ENCODE data around the gene USP22.

USP22 gene

GRCh38 chr17:20999044-20999573, 43.7 kb downstream of the USP22 start:
- Histone ChIP-seq H3K9me2 (replicated peaks; ENCODE audit: insufficient read depth, low read length) (no peaks in the 10 kb centered on the region), H3K4me3 (ENCODE audit: low read length) (no peak overlapping the region), H3K4me1 (ENCODE audit: low read length) (no peaks in the 10 kb centered on the region), H3K79me2 (ENCODE audit: low read length) (peaks cover 11% of the 10 kb centered on the region; the same call in 1 of the 2 replicates), H3K36me3 (replicated peaks; ENCODE audit: insufficient read depth, low read length) (peaks cover 11% of the 10 kb centered on the region), H3K27me3 (replicated peaks; ENCODE audit: insufficient read depth, low read length) (no peaks in the 10 kb centered on the region), H3K4me2 (ENCODE audit: low read depth, low read length) (no peak overlapping the region), H3K9ac (ENCODE audit: low read length) (no peak overlapping the region), H2AFZ (ENCODE audit: low read length) (no peak overlapping the region), H3F3A (ENCODE audit: insufficient read depth, low read length) (peaks cover 12% of the 10 kb centered on the region; the same call in 1 of the 2 replicates), H3K9me3 (replicated peaks; ENCODE audit: insufficient read depth, low read length) (no peaks in the 10 kb centered on the region), H4K20me1 (ENCODE audit: insufficient read depth, low read length) (no peaks in the 10 kb centered on the region), H3K27ac (ENCODE audit: low read length) (no peak overlapping the region)
- no peak for DNase-seq
- TF ChIP-seq CTCF (IDR thresholded peaks at IDR 0.05; ENCODE audit: low read length) (no peak), EZH2 (optimal IDR thresholded peaks at IDR 0.05; ENCODE audit: low read depth, low read length) (no peak), EZH2phosphoT487 (IDR thresholded peaks at IDR 0.05; ENCODE audit: low read length) (no peak)

- TF ChIP-seq CTCF (IDR thresholded peaks at IDR 0.05; ENCODE audit: low read length), result no peak
- no peak for TF ChIP-seq EZH2phosphoT487 (IDR thresholded peaks at IDR 0.05; ENCODE audit: low read length)
- H3K9me2 ChIP-seq (replicated peaks; ENCODE audit: insufficient read depth, low read length), result no peaks in the 10 kb centered on the region
- peaks cover 12% of the 10 kb centered on the region; the same call in 1 of the 2 replicates for H3F3A ChIP-seq (ENCODE audit: insufficient read depth, low read length)
- H4K20me1 ChIP-seq (ENCODE audit: insufficient read depth, low read length), result no peaks in the 10 kb centered on the region
- H3K9me3 ChIP-seq (replicated peaks; ENCODE audit: insufficient read depth, low read length), result no peaks in the 10 kb centered on the region
- H2AFZ ChIP-seq (ENCODE audit: low read length), result no peak overlapping the region
- peaks cover 11% of the 10 kb centered on the region; the same call in 1 of the 2 replicates for H3K79me2 ChIP-seq (ENCODE audit: low read length)
- H3K9ac ChIP-seq (ENCODE audit: low read length), result no peak overlapping the region
- no peak for DNase-seq
- H3K4me3 ChIP-seq (ENCODE audit: low read length), result no peak overlapping the region
- no peaks in the 10 kb centered on the region for H3K27me3 ChIP-seq (replicated peaks; ENCODE audit: insufficient read depth, low read length)
- H3K27ac ChIP-seq (ENCODE audit: low read length), result no peak overlapping the region
- H3K4me2 ChIP-seq (ENCODE audit: low read depth, low read length), result no peak overlapping the region
- H3K4me1 ChIP-seq (ENCODE audit: low read length), result no peaks in the 10 kb centered on the region
- peaks cover 8% of the 10 kb centered on the region for H3K36me3 ChIP-seq (replicated peaks; ENCODE audit: insufficient read depth, low read length)
Measured at GRCh38 chr17:20998571-20999043, 44.2 kb downstream of the USP22 start.

GRCh38 chr17:20997711-20998570, 44.9 kb downstream of the USP22 start:
- Histone ChIP-seq H3K36me3 (replicated peaks; ENCODE audit: insufficient read depth, low read length) (peaks cover 4% of the 10 kb centered on the region), H3F3A (ENCODE audit: insufficient read depth, low read length) (peaks cover 12% of the 10 kb centered on the region; the same call in 1 of the 2 replicates), H3K27me3 (replicated peaks; ENCODE audit: insufficient read depth, low read length) (no peaks in the 10 kb centered on the region), H3K4me2 (ENCODE audit: low read depth, low read length) (no peak overlapping the region), H3K9me3 (replicated peaks; ENCODE audit: insufficient read depth, low read length) (no peaks in the 10 kb centered on the region), H3K79me2 (ENCODE audit: low read length) (peaks cover 6% of the 10 kb centered on the region; the same call in 1 of the 2 replicates), H3K9me2 (replicated peaks; ENCODE audit: insufficient read depth, low read length) (no peaks in the 10 kb centered on the region), H3K4me3 (ENCODE audit: low read length) (no peak overlapping the region), H3K27ac (ENCODE audit: low read length) (no peak overlapping the region), H4K20me1 (ENCODE audit: insufficient read depth, low read length) (no peaks in the 10 kb centered on the region), H3K9ac (ENCODE audit: low read length) (no peak overlapping the region), H3K4me1 (ENCODE audit: low read length) (no peaks in the 10 kb centered on the region), H2AFZ (ENCODE audit: low read length) (no peak overlapping the region)
- DNase-seq, result no peak
- TF ChIP-seq EZH2 (optimal IDR thresholded peaks at IDR 0.05; ENCODE audit: low read depth, low read length) (no peak), EZH2phosphoT487 (IDR thresholded peaks at IDR 0.05; ENCODE audit: low read length) (no peak), CTCF (IDR thresholded peaks at IDR 0.05; ENCODE audit: low read length) (no peak)
